ENCODE data around the gene MYL12A.

GRCh38 chr18:3250237-3251107, 2.9 kb downstream of the MYL12A start:
- TF ChIP-seq CTBP1 (IDR thresholded peaks at IDR 0.05; ENCODE audit: borderline replicate concordance): no peak
- no peak for TF ChIP-seq SP1 (IDR thresholded peaks at IDR 0.05)
- TF ChIP-seq FOXA1 (IDR thresholded peaks at IDR 0.05): no peak
- no peak for TF ChIP-seq LEF1 (IDR thresholded peaks at IDR 0.05; ENCODE audit: borderline replicate concordance)
- TF ChIP-seq BHLHE40 (IDR thresholded peaks at IDR 0.05; ENCODE audit: borderline replicate concordance): no peak
- no peak for TF ChIP-seq SUZ12 (IDR thresholded peaks at IDR 0.05)
- no peak for TF ChIP-seq HDGF (IDR thresholded peaks at IDR 0.05; ENCODE audit: borderline replicate concordance)
- no peak for TF ChIP-seq FOXK2 (IDR thresholded peaks at IDR 0.05)
- no peak for TF ChIP-seq PKNOX1 (IDR thresholded peaks at IDR 0.05)
- TF ChIP-seq ELF4 (IDR thresholded peaks at IDR 0.05): no peak

All from HEK293T (cell line).